Fibroblast of mammary gland (primary cell): ENCODE data around the gene SCEL.
"Not testable (repeated sequence)": the region's sequence is repeated elsewhere in the genome, so short reads cannot be mapped to it uniquely, and the experiment has no call there.

Experiments used
- DNase-seq: peaks from one replicate; pipeline ENCODE4 v3.0.0-alpha.2; 2010; ENCODE audit warnings: low read depth
- H3K4me3 ChIP-seq: 2 replicates; pipeline ENCODE4 v1.5.1; 2011; ENCODE audit warnings: low read depth, mild to moderate bottlenecking, low read length, moderate library complexity; ENCODE audit not compliant: control insufficient read depth
- TF ChIP-seq, protein P1 (sequence below): conservative IDR thresholded peaks from 2 replicates; pipeline ENCODE4 v1.5.1; 2011; ENCODE audit warnings: low read depth, low read length, inconsistent platforms; ENCODE audit not compliant: control insufficient read depth, insufficient read depth

The SCEL gene

DNA sequence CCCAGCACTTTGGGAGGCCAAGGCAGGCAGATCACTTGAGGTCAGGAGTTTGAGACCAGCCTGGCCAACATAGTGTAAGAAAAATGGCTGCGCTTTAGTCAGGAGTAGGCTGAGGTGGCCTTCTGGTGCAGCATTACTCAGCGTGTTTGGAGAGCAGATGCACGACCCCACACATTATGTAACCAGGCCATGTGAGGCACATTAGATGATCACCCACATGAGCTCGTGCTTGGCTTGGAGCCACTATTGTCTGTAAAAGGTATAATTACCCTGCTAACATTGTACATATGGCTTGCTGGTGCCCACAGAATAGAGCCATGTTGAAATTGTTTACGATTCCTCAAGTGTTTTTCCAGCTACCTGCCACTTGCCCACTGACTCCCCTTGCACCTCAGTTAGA, 24.0 kb upstream of the SCEL start:
- TF ChIP-seq, protein P1, sequence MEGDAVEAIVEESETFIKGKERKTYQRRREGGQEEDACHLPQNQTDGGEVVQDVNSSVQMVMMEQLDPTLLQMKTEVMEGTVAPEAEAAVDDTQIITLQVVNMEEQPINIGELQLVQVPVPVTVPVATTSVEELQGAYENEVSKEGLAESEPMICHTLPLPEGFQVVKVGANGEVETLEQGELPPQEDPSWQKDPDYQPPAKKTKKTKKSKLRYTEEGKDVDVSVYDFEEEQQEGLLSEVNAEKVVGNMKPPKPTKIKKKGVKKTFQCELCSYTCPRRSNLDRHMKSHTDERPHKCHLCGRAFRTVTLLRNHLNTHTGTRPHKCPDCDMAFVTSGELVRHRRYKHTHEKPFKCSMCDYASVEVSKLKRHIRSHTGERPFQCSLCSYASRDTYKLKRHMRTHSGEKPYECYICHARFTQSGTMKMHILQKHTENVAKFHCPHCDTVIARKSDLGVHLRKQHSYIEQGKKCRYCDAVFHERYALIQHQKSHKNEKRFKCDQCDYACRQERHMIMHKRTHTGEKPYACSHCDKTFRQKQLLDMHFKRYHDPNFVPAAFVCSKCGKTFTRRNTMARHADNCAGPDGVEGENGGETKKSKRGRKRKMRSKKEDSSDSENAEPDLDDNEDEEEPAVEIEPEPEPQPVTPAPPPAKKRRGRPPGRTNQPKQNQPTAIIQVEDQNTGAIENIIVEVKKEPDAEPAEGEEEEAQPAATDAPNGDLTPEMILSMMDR, result no peak
- H3K4me3 ChIP-seq, result no peak overlapping the region
- peak; percentile 34 for DNase-seq

DNA sequence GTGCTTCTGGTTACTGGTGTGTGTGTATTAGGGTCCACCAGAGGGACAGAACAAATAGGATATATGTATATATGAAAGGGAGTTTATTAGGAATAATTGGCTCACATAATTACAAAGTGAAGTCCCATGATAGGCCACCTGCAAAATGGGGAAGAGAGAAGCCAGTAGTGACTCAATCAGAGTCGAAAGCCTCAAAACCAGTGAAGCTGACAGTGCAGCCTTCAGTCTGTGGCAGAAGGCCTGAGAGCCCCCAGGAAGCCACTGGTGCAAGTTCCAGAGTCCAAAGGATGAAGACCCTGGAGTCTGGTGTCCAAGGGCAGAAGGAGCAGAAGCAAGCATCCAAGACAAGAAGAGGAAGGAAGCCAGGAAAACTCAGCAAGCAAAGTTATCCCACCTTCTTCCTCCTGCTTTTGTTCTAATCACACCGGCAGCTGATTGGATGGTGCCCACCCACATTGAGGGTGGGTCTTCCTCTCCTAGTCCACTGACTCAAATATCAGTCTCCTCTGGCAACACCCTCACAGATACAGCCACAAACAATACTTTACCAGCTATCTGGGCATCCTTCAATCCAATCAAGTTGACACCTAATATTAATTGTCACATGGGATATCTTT, 21.7 kb upstream of the SCEL start:
- H3K4me3 ChIP-seq, result no peak overlapping the region
- no peak for DNase-seq
- TF ChIP-seq, protein P1, result no peak

DNA sequence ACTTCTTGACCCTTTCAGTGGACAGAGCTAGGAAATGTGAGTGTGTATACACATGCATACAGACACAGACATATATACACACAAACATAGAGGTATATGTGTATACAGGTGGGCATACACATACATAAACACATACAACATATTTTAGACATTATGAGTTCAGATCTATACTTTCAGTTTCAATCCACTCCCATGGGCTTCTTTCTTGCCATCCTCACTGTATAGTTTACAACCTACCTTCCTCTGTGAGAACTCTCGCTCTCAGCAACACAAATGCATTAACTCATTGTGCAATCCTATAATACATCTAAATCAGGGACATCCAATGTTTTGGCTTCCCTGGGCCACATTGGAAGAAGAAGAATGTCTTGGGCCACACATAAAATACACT, 21.2 kb upstream of the SCEL start:
- no peak for DNase-seq
- TF ChIP-seq, protein P1, result no peak
- H3K4me3 ChIP-seq, result no peak overlapping the region

DNA sequence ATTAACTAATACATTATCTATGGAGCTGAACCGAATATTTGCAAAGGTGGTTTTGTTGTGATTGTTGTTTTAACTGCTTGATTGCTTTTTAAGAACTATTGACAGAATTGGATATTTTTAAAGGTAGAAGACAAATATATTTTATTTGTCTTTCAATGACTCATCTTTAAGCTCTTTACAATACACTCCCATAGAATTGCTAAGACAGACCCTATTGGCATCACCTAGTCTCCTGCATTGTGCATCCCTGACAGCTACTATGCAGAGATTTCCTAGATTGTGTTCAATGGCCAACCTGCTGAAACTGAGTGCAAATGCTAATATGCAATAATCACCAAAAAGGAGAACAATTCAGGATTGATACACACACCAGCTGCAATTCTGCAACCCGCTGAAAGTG, 19.7 kb upstream of the SCEL start:
- no peak overlapping the region for H3K4me3 ChIP-seq
- TF ChIP-seq, protein P1, result no peak
- DNase-seq, result no peak

DNA sequence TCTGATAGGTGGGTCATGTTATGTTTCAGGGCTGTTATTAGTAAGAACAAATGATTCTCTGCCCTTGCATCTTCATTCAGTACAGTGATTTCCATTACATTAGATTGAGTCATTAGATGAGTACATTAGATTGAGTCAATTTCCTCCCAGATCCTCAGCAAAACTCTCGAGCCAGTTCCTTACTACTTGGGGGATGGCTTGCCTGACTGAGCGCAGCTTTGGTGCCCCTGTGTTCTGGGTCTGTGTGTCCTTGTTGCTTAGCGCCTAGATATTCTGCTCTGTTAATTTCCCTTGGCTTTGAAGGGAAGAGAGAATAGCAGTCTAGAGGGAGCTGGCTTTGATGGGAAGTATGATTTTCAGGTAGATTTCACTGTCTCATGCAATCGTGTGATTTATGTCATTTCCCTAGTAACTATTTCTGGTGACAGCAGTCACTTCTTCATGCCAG, 19.1 kb upstream of the SCEL start:
- H3K4me3 ChIP-seq, result no peak overlapping the region
- TF ChIP-seq, protein P1, result no peak
- peak; percentile 81 for DNase-seq

DNA sequence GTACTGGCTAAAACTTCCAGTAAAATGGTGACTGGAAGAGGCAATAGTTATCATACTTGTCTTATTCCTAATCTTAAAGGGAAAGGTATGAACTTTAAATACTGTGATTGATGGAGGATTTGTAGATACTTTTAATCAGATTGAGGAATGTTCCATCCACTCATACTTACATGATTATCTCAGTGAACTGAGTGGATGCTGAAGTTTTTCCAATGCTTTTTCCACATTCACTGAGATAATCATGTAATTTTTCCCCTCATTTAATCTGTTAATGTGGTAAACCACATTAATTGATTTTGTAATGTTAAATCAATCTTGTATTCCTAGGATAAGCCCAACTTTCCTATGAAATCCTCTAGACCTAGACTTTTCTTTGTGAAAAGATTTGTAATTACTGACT, 17.2 kb upstream of the SCEL start:
- H3K4me3 ChIP-seq, result no peak overlapping the region
- no peak for DNase-seq
- TF ChIP-seq, protein P1, result no peak

DNA sequence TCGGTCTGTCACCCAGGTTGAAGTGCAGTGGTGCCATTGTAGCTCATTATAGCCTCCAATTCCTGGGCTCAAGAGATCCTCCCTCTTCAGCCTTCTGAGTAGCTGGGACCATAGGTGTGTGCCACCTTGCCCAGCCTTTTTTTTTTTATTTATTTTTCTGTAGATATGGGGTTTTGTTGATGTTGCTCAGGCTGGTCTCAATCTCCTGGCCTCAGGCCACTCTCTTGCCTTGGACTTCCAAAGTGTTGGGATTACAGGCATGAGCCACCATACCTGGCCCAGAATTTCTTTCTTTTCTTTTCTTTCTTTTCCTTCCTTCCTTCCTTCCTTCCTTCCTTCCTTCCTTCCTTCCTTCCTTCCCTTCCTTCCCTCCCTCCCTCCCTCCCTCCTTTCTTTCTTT, 16.1 kb upstream of the SCEL start:
- H3K4me3 ChIP-seq, result not testable (repeated sequence)

More for the DNA sequence above, 16.1 kb upstream of the SCEL start:
- DNase-seq, result not testable (repeated sequence)
